Measurements from ENCODE around the gene DDX1.
"Not testable (repeated sequence)": the region's sequence is repeated elsewhere in the genome, so short reads cannot be mapped to it uniquely, and the experiment has no call there.

DDX1 gene

GRCh38 chr2:15614545-15615300, 23.1 kb downstream of the DDX1 start:
- no peak for DNase-seq (ENCODE audit: low read depth in 3 of 3, low spot score in 1 of 3)

GRCh38 chr2:15615301-15615920, 23.7 kb downstream of the DDX1 start:
- DNase-seq (ENCODE audit: low read depth in 3 of 3, low spot score in 1 of 3) = no peak

DNA sequence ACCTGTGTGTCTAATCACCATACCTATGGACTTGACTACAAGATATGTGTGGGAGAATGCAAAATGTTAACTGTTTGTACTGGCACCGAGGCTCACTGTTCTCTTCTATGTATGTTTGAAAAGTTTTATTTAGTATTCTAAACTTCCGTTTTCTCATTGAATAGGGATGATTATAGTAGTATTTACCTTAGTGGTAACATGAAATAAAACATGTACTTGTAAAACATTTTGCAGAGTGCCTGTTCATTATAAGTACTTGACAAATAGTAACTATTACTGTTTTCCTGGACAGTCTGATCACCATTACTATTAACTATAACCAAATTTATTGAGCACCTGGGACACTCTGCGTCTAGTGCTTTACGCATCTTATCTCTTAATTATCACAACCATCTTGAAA, 24.8 kb downstream of the DDX1 start:
- DNase-seq (ENCODE audit: low read depth in 3 of 3, low spot score in 1 of 3) = no peak

DNA sequence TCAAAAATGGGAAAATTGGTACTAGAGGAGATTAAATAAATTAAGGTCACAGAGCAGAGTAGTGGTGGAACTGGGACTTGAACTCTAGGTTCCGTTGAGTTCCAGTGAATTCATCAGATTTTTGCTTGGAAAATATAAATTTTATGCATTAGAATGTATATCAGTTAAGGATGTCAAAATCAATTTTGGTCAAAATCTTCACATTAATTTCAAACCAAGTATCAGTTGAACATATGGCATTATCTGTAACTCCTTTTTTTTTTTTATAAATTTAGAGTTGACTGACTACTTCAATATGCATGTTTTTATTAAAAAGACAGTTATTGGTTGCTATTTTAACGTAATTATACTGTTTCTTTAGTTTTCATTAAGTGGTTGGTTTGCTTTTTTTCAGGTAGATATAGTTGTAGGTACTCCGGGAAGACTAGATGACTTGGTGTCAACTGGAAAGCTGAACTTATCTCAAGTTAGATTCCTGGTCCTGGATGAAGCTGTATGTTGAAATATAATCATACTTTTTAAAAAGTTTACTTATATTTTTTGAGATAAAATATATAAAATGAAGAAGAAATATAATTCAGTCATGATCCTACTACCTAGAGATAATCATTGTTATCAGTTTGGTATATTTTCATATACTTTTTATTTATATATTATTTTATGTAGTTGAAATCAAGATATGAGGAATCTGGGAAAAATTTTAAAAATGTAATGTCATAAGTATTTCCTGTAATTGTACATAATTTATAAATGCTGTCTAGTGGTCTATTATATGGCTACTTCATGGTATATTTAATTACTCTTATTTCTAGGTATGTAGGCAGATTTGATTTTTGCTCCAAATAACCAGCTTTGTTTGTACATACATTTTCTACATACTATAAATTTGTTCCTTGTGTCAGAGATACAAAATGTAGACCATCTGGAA, 25.4 kb downstream of the DDX1 start:
- no peak for DNase-seq (ENCODE audit: low read depth in 3 of 3, low spot score in 1 of 3)

DNA sequence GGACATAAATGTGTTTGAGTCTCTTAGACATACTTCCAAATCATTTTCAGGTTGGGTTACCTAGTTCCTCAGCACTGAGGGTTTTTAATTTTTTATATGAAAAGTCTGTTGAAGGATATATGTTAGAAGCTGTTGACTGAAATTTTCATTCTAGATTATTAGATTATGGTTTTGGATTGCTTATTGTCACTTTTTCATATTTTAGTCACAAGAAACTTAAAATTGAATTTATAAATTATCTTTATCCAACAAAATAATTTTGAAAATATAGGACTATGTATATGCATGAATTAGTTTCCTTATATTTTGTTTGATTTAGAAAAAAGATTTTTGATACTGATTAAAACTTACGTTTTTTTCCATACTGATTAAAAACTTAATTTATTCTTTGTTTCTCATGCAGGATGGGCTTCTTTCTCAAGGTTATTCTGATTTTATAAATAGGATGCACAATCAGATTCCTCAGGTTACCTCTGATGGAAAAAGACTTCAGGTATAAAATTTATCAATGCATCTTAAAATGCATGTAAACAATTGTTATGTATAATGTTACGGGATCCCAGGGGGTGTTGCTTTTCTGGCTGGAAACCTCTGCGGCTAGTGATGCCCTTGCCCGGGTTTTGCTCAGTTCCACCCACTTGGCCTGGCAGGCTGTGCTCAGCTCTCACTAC, 26.2 kb downstream of the DDX1 start:
- no peak for DNase-seq (ENCODE audit: low read depth in 3 of 3, low spot score in 1 of 3)

GRCh38 chr2:15618449-15618855, 26.8 kb downstream of the DDX1 start:
- no peak for DNase-seq (ENCODE audit: low read depth in 3 of 3, low spot score in 1 of 3)

DNA sequence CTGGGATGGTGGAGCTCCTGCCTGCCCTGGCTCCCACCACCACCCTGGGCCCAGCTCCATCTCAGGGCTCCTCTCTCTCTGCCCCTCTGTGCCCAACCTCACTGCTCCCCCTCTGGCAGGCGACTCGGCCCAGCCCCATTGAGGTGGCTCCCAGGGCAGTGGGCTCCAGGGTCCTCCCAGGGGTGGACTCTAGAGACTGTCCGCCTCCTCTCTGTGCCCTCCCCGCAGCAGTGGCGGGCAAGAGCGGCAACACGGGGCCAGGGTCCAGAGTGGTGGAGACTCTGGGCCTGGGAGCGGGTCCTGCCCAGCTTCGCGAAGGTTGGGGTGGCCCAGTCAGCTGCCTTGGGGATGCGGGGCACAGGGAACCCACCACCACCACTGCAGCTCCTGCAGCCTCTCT, 27.4 kb downstream of the DDX1 start:
- no peak for DNase-seq (ENCODE audit: low read depth in 3 of 3, low spot score in 1 of 3)

- no peak for DNase-seq (ENCODE audit: low read depth in 3 of 3, low spot score in 1 of 3)
These were observed 27.8 kb downstream of the DDX1 start for GRCh38 chr2:15619510-15619909.

GRCh38 chr2:15619938-15620337, 28.3 kb downstream of the DDX1 start:
- DNase-seq (ENCODE audit: low read depth in 3 of 3, low spot score in 1 of 3) = no peak

GRCh38 chr2:15620340-15620739, 28.7 kb downstream of the DDX1 start:
- no peak for DNase-seq (ENCODE audit: low read depth in 3 of 3, low spot score in 1 of 3)

GRCh38 chr2:15620857-15621471, 29.3 kb downstream of the DDX1 start:
- no peak for DNase-seq (ENCODE audit: low read depth in 3 of 3, low spot score in 1 of 3)

- not testable (repeated sequence) for DNase-seq (ENCODE audit: low read depth in 3 of 3, low spot score in 1 of 3)
These were observed 29.8 kb downstream of the DDX1 start for GRCh38 chr2:15621472-15621870.

DNA sequence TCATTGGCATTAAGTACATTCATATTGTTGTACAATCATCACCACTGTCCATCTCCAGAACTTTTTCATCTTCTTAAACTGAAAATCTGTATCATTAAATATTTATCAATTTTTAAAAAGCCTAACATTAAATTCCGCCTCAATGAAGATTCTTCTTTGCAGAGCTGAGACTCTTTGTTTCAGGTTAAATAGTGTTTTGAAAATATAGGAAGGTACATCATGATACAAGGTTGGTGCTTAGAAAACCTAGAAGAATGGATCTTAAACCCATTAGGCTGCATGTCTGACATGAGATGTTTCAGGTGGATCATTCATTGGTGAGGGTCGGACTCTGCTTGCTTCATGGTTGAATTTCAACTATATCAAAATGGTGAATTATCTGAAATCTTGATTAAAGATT, 30.5 kb downstream of the DDX1 start:
- no peak for DNase-seq (ENCODE audit: low read depth in 3 of 3, low spot score in 1 of 3)

DNA sequence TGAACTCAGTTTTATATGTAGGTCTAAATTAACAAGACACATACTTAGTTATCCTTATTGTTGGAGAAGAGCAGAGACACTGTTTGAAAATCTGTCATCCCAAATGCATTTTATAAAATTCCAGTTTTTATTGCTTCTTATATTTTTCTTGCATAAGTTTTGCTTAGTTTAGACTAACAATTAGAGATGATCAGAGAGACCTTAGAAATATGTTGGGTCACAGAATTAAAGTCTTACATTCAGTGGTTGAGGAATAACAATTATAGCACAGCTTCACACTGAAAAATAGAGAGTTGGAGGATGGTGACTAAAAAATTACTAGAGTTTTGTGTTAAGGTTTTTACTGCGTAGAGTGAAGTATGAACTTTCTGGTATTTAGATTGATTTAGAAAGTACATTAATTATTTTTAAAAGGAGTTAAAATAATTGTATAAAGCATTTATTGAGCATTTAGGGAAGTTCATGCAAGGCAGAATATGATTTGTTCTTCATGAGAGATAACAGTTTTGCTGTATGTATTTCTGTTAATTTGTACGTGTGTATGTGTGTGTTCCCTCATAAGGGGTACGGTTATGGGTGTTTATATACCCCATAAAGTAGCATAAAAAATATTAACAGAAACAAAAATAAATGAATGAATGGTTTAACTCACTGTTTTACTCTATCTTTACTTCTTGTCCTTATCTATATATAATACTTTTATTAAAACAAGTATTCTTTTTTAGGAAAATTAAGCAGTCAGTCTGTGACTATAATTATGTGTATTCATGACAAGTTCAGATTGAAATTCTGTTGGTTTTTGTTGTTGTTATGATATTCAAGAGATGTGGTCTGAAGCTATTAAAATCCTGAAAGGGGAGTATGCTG, 31.2 kb downstream of the DDX1 start:
- no peak for DNase-seq (ENCODE audit: low read depth in 3 of 3, low spot score in 1 of 3)

- DNase-seq (ENCODE audit: low read depth in 3 of 3, low spot score in 1 of 3) = no peak
These were observed 31.8 kb downstream of the DDX1 start for GRCh38 chr2:15623481-15623796.

GRCh38 chr2:15623898-15624541, 32.4 kb downstream of the DDX1 start:
- no peak for DNase-seq (ENCODE audit: low read depth in 3 of 3, low spot score in 1 of 3)

- no peak for DNase-seq (ENCODE audit: low read depth in 3 of 3, low spot score in 1 of 3)
These were observed 33.2 kb downstream of the DDX1 start for GRCh38 chr2:15624903-15625302.

DNA sequence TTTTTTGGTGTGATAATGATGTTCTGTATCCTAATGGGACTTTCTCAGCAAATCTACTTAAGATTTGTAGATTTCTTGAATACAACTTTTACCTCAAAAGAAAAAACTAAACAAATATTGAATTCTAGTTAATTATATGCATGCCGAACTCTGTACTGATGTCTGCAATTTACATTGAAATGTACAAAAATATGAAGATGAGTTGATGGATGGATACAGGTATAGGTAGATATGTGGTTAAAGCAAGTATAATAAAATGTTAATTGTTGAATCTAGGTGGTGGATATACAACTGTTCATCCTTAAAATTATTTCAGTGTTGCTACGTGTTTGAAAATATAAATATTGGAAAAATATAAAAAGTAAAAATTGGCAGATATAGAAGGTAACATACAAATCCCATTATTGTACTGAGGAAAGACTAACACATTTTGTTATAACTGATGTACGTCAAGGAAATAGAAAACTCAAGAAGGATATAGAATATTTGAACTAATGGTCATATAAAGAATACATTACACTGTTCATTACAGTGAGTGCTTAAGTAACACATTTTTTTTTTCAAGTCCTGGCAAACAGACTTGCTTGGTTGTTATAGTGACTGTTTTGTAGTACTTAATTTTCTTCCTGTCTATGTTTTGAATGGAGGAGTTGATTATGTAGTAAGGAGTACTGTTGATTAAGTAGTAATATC, 33.8 kb downstream of the DDX1 start:
- DNase-seq (ENCODE audit: low read depth in 3 of 3, low spot score in 1 of 3) = no peak

GRCh38 chr2:15626126-15626525, 34.5 kb downstream of the DDX1 start:
- DNase-seq (ENCODE audit: low read depth in 3 of 3, low spot score in 1 of 3) = no peak

Measured in stimulated activated CD4-positive, alpha-beta T cell treated with anti-CD3 and anti-CD28 coated beads, TNF-alpha, amount 100 ng/mL, for 1 hour (primary cell).